Activated naive CD8-positive, alpha-beta T cell treated with anti-CD3 and anti-CD28 coated beads, Interleukin-2, amount 10 ng/mL, durations not matched to agents 7 days and 5 days (primary cell): ENCODE measurements around the gene TFAM. TPM values are rescaled to one million over a fixed set of nuclear protein-coding genes. Genes with fewer than 3 reads are reported as not detected.
A peak's percentile ranks its signal among the peaks of the same experiment; 100 is the strongest.
"Not testable (repeated sequence)": the region's sequence is repeated elsewhere in the genome, so short reads cannot be mapped to it uniquely, and the experiment has no call there.

ENCODE experiments used
- ATAC-seq: fragments of 150-1000 bp; cut with Tn5 transposase; one replicate; pipeline ENCODE4 v1.10.0; 2021; ENCODE audit warnings: low read depth, moderate library complexity
- POLR2A ChIA-PET: fragments of 350-600 bp; sonication (Branson Sonifier 250); formaldehyde crosslinking; loops from one replicate; lab custom pipeline; 2021; ENCODE audit warnings: antibody characterized with exemption; lab: Charles Lee
- DNase-seq: peaks from one replicate; pipeline ENCODE4 v3.0.0; 2021
- H3K27ac Mint-ChIP-seq: one replicate; pipeline ENCODE4 v1.8.0; 2022; ENCODE audit warnings: mild to moderate bottlenecking, mixed read lengths
- H3K27me3 Mint-ChIP-seq: one replicate; pipeline ENCODE4 v1.8.0; 2022; ENCODE audit warnings: mild to moderate bottlenecking, moderate library complexity, mixed read lengths
- H3K36me3 Mint-ChIP-seq: one replicate; pipeline ENCODE4 v1.8.0; 2021; ENCODE audit warnings: mild to moderate bottlenecking, mixed read lengths
- H3K4me1 Mint-ChIP-seq: one replicate; pipeline ENCODE4 v1.8.0; 2021; ENCODE audit warnings: mixed read lengths
- H3K4me3 Mint-ChIP-seq: one replicate; pipeline ENCODE4 v1.8.0; 2022; ENCODE audit warnings: mild to moderate bottlenecking, moderate library complexity, mixed read lengths
- H3K9me3 Mint-ChIP-seq: one replicate; pipeline ENCODE4 v1.8.0; 2021; ENCODE audit warnings: mixed read lengths
- total RNA-seq, 2 experiments: library from RNA; stranded (reverse); gene quantifications; one replicate each; pipeline ENCODE4 v1.2.3, GENCODE V29; 2021

Gene TFAM
- total RNA-seq, 2 experiments from 2014 or later: 52.7 to 56.8 TPM

GRCh38 chr10:58428436-58428835, 43.2 kb downstream of the TFAM start:
- H3K9me3 Mint-ChIP-seq, POLR2A ChIA-PET, H3K4me3 Mint-ChIP-seq, ATAC-seq, H3K36me3 Mint-ChIP-seq, DNase-seq, H3K27me3 Mint-ChIP-seq, H3K4me1 Mint-ChIP-seq, H3K27ac Mint-ChIP-seq: not testable (repeated sequence)

DNA sequence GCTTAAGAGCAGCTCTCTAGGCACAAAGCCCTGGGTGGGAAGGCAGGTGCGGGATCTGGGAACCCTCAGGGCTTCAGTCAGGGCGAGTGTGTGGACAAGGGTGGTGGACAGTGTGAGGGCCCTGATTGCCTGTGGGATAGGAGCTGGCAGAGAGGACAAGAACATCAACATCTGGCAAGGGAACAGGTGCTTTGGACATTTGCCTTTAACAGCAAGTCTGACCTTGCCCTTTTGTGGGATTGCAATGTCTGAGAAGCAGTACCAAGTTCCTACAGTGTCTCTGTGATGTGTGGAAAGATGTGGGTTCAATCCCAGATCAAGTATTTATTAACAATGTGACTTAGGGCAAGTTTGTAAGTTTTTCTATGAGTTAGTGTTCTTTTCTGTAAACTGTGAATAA, 46.7 kb downstream of the TFAM start:
- ATAC-seq: no peak
- DNase-seq: no peak
- Mint-ChIP-seq H3K4me3 (no peak overlapping the region), H3K4me1 (peaks cover 12% of the 10 kb centered on the region), H3K9me3 (peaks cover 6% of the 10 kb centered on the region), H3K27ac (no peak overlapping the region), H3K36me3 (no peaks in the 10 kb centered on the region), H3K27me3 (peaks cover 7% of the 10 kb centered on the region)
- POLR2A ChIA-PET: interaction anchor here (0.7 kb wide), 1 partner anchor 952 kb away, joined by 5 read pairs; no protein-coding TSS in a partner anchor

DNA sequence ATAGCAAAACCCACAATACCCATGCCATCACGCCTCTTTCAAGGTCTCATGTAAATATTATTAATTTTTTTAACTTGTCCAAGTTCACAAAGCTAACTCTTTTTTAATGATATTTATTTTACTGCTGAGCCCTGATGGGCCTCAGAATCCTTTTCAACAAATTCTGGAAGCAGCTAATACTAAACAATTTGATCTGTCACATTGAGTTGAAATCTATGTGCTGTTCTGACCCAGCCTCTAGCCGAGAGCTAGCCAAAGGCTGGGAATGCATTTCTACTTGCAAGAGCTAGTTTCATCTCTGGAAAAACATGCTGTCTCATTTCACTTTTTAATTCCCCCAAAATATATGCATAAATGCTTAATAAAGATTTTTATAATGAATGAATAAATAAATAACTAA, 47.9 kb downstream of the TFAM start:
- no peak for DNase-seq
- Mint-ChIP-seq H3K27ac (no peak overlapping the region), H3K4me3 (no peak overlapping the region), H3K27me3 (peaks cover 7% of the 10 kb centered on the region), H3K36me3 (no peaks in the 10 kb centered on the region), H3K4me1 (peaks cover 12% of the 10 kb centered on the region), H3K9me3 (peaks cover 5% of the 10 kb centered on the region)
- POLR2A ChIA-PET: no interaction called here
- no peak for ATAC-seq

DNA sequence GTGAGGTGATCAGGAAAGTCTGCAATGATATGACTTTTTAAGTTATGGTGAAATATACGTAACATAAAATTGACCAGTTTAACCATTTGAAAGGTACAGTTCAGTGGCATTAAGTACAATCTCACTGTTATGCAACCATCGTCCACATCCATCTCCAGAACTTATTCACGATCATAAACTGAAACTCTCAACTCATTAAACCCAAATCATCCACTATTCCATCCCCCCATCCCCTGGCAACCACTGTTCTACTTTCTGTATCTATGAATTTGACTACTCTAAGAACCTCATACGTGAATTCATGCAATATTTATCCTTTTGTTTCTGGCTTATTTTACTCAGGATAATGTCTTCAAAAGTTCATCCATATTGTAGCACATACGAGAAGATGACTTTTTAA, 48.4 kb downstream of the TFAM start:
- POLR2A ChIA-PET: no interaction called here
- H3K27me3 Mint-ChIP-seq: peaks cover 7% of the 10 kb centered on the region
- ATAC-seq: no peak
- H3K36me3 Mint-ChIP-seq: no peaks in the 10 kb centered on the region
- peaks cover 12% of the 10 kb centered on the region for H3K4me1 Mint-ChIP-seq
- H3K4me3 Mint-ChIP-seq: no peak overlapping the region
- peaks cover 3% of the 10 kb centered on the region for H3K9me3 Mint-ChIP-seq
- no peak for DNase-seq
- H3K27ac Mint-ChIP-seq: no peak overlapping the region

- peaks cover 4% of the 10 kb centered on the region for H3K27me3 Mint-ChIP-seq
- DNase-seq (no peak), ATAC-seq (peak; percentile 82)
- H3K4me3 Mint-ChIP-seq: peak overlapping the region; percentile 78
- H3K36me3 Mint-ChIP-seq: no peaks in the 10 kb centered on the region
- peaks cover 12% of the 10 kb centered on the region for H3K4me1 Mint-ChIP-seq
- peak overlapping the region; percentile 87 for H3K27ac Mint-ChIP-seq
- POLR2A ChIA-PET: interaction anchor here (0.7 kb wide), 1 partner anchor 1582 kb away, joined by 3 read pairs; no protein-coding TSS in a partner anchor
- no peaks in the 10 kb centered on the region for H3K9me3 Mint-ChIP-seq
These were observed 50.2 kb downstream of the TFAM start for GRCh38 chr10:58435297-58435985.

GRCh38 chr10:58436071-58436470, 50.9 kb downstream of the TFAM start:
- H3K9me3 Mint-ChIP-seq: no peaks in the 10 kb centered on the region
- no peak for DNase-seq
- peaks cover 12% of the 10 kb centered on the region for H3K4me1 Mint-ChIP-seq
- POLR2A ChIA-PET: no interaction called here
- H3K4me3 Mint-ChIP-seq: peak overlapping the region; percentile 41
- peak overlapping the region; percentile 10 for H3K27ac Mint-ChIP-seq
- H3K27me3 Mint-ChIP-seq: no peaks in the 10 kb centered on the region
- ATAC-seq: peak; percentile 26
- no peaks in the 10 kb centered on the region for H3K36me3 Mint-ChIP-seq

DNA sequence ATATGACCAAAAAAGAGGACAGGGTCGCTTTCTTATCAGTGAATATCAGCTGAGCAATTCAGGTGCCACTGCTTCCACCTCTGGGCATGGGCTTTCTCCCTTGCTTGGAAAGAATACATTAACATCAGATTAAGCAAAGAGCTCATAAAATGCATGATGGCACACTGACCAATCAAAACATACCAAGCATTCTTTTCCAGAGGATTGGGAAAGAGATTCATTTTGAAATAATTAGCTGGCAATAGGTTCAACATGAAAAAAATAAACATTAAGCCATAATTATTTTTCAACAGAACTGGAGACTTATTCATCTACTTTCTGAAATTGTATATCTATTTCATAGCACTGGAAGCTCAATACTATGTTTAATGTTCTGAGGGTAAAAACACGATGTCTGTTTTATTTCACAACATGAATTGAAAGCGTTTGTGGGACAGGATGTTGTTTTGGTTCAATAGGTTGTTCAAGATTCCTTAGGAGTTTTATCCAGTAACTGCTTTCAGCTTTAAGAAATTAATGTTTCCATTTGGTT, 53.2 kb downstream of the TFAM start:
- DNase-seq (no peak), ATAC-seq (no peak)
- H3K9me3 Mint-ChIP-seq: peaks cover 2% of the 10 kb centered on the region
- no peak overlapping the region for H3K4me3 Mint-ChIP-seq
- peaks cover 12% of the 10 kb centered on the region for H3K4me1 Mint-ChIP-seq
- no peaks in the 10 kb centered on the region for H3K27me3 Mint-ChIP-seq
- POLR2A ChIA-PET: interaction anchor here (0.6 kb wide), 1 partner anchor 39 kb away, joined by 3 read pairs; no protein-coding TSS in a partner anchor
- H3K36me3 Mint-ChIP-seq: no peaks in the 10 kb centered on the region
- no peak overlapping the region for H3K27ac Mint-ChIP-seq

- no peaks in the 10 kb centered on the region for H3K36me3 Mint-ChIP-seq
- no peak for ATAC-seq
- POLR2A ChIA-PET: interaction anchor here (0.6 kb wide), 1 partner anchor 38 kb away, joined by 3 read pairs; no protein-coding TSS in a partner anchor
These were observed 53.8 kb downstream of the TFAM start for GRCh38 chr10:58438986-58439385.

GRCh38 chr10:58439632-58440364, 54.6 kb downstream of the TFAM start:
- POLR2A ChIA-PET: no interaction called here
- DNase-seq (no peak), ATAC-seq (no peak)
- Mint-ChIP-seq H3K27me3 (peaks cover 2% of the 10 kb centered on the region), H3K27ac (no peak overlapping the region), H3K36me3 (no peaks in the 10 kb centered on the region), H3K9me3 (peaks cover 2% of the 10 kb centered on the region), H3K4me1 (peaks cover 12% of the 10 kb centered on the region), H3K4me3 (no peak overlapping the region)

More at GRCh38 chr10:58438986-58439385, 53.8 kb downstream of the TFAM start:
- Mint-ChIP-seq H3K4me3 (no peak overlapping the region), H3K27ac (no peak overlapping the region), H3K9me3 (peaks cover 2% of the 10 kb centered on the region), H3K4me1 (peaks cover 12% of the 10 kb centered on the region), H3K27me3 (no peaks in the 10 kb centered on the region)
- DNase-seq: no peak

- Mint-ChIP-seq H3K36me3 (no peaks in the 10 kb centered on the region), H3K4me3 (no peak overlapping the region), H3K27me3 (peaks cover 2% of the 10 kb centered on the region), H3K4me1 (peaks cover 8% of the 10 kb centered on the region), H3K27ac (no peak overlapping the region), H3K9me3 (peaks cover 2% of the 10 kb centered on the region)
- POLR2A ChIA-PET: no interaction called here
- no peak for ATAC-seq
- DNase-seq: no peak
These were observed 55.3 kb downstream of the TFAM start for GRCh38 chr10:58440484-58440883.

- Mint-ChIP-seq H3K27me3 (peaks cover 2% of the 10 kb centered on the region), H3K36me3 (no peaks in the 10 kb centered on the region), H3K27ac (no peak overlapping the region), H3K9me3 (peaks cover 4% of the 10 kb centered on the region), H3K4me1 (no peaks in the 10 kb centered on the region), H3K4me3 (no peak overlapping the region)
- POLR2A ChIA-PET: no interaction called here
- ATAC-seq (no peak), DNase-seq (no peak)
These were observed 59.1 kb downstream of the TFAM start for GRCh38 chr10:58444321-58444720.

- peaks cover 2% of the 10 kb centered on the region for H3K27me3 Mint-ChIP-seq
- no peak for DNase-seq
- no peaks in the 10 kb centered on the region for H3K4me1 Mint-ChIP-seq
- H3K9me3 Mint-ChIP-seq: peaks cover 4% of the 10 kb centered on the region
- no peak overlapping the region for H3K4me3 Mint-ChIP-seq
- POLR2A ChIA-PET: no interaction called here
- no peak for ATAC-seq
- H3K36me3 Mint-ChIP-seq: no peaks in the 10 kb centered on the region
- H3K27ac Mint-ChIP-seq: no peak overlapping the region
These were observed 59.7 kb downstream of the TFAM start for GRCh38 chr10:58444876-58445275.

- POLR2A ChIA-PET: no interaction called here
- Mint-ChIP-seq H3K36me3 (no peaks in the 10 kb centered on the region), H3K27me3 (peaks cover 6% of the 10 kb centered on the region), H3K9me3 (peaks cover 1% of the 10 kb centered on the region), H3K27ac (no peak overlapping the region), H3K4me3 (no peak overlapping the region), H3K4me1 (no peaks in the 10 kb centered on the region)
- DNase-seq (no peak), ATAC-seq (no peak)
These were observed 63.1 kb downstream of the TFAM start for GRCh38 chr10:58448121-58448935.
